ENCODE results near the gene FAM185A.

DNA sequence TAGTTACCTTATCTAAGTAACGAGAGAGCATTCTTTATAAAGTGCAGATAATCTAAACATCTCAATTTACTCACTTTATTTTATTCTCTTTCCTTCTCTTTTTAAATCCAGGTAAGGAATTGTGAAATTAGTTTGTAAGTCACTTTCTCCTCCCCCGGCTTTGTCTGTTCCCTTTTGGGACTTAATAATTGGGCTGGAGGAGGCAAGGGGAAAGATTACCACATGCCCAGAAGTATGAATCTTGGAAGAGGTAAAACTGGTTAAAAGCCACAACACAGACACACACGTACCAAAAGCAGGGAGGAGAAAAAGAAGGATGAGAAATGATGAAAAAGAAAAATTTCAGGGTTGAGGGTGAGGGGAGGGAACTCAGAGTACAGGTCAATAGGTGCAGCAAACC lies 100.7 kb downstream of the FAM185A start:
- TF ChIP-seq POLR2A (IDR thresholded peaks at IDR 0.05) = no peak
- TF ChIP-seq, protein P1, sequence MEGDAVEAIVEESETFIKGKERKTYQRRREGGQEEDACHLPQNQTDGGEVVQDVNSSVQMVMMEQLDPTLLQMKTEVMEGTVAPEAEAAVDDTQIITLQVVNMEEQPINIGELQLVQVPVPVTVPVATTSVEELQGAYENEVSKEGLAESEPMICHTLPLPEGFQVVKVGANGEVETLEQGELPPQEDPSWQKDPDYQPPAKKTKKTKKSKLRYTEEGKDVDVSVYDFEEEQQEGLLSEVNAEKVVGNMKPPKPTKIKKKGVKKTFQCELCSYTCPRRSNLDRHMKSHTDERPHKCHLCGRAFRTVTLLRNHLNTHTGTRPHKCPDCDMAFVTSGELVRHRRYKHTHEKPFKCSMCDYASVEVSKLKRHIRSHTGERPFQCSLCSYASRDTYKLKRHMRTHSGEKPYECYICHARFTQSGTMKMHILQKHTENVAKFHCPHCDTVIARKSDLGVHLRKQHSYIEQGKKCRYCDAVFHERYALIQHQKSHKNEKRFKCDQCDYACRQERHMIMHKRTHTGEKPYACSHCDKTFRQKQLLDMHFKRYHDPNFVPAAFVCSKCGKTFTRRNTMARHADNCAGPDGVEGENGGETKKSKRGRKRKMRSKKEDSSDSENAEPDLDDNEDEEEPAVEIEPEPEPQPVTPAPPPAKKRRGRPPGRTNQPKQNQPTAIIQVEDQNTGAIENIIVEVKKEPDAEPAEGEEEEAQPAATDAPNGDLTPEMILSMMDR (IDR thresholded peaks at IDR 0.05) = no peak

Measured in heart left ventricle (tissue), 13 donors.